Activated CD8-positive, alpha-beta memory T cell treated with anti-CD3 and anti-CD28 coated beads, Interleukin-2, amount 10 ng/mL, durations not matched to agents 7 days and 5 days (primary cell): Measurements from ENCODE around the gene HSPB2. TPM values are rescaled to one million over a fixed set of nuclear protein-coding genes. Genes with fewer than 3 reads are reported as not detected.

Experiments used
- ATAC-seq: fragments of 150-1000 bp; cut with Tn5 transposase; one replicate; pipeline ENCODE4 v1.10.0; 2021; ENCODE audit warnings: moderate library complexity
- CTCF ChIA-PET: fragments of 350-600 bp; sonication (Branson Sonifier 250); formaldehyde crosslinking; loops from one replicate; lab custom pipeline; 2021; ENCODE audit warnings: antibody characterized with exemption; lab: Charles Lee
- DNase-seq: peaks from one replicate; pipeline ENCODE4 v3.0.0-alpha.2; 2020
- H3K27ac Mint-ChIP-seq: one replicate; pipeline ENCODE4 v1.8.0; 2021; ENCODE audit warnings: mild to moderate bottlenecking, mixed read lengths
- H3K27me3 Mint-ChIP-seq: one replicate; pipeline ENCODE4 v1.8.0; 2021; ENCODE audit warnings: mixed read lengths
- H3K36me3 Mint-ChIP-seq: one replicate; pipeline ENCODE4 v1.8.0; 2021; ENCODE audit warnings: mild to moderate bottlenecking, mixed read lengths
- H3K4me1 Mint-ChIP-seq: one replicate; pipeline ENCODE4 v1.8.0; 2021; ENCODE audit warnings: mixed read lengths
- H3K4me3 Mint-ChIP-seq: one replicate; pipeline ENCODE4 v1.8.0; 2021; ENCODE audit warnings: mild to moderate bottlenecking, moderate library complexity, mixed read lengths
- H3K9me3 Mint-ChIP-seq: one replicate; pipeline ENCODE4 v1.8.0; 2022; ENCODE audit warnings: low read depth, mixed read lengths
- total RNA-seq, 2 experiments: library from RNA; stranded (reverse); gene quantifications; one replicate each; pipeline ENCODE4 v1.2.3, GENCODE V29; 2021

HSPB2 gene
- total RNA-seq, 2 experiments from 2014 or later, result not detected

- CTCF ChIA-PET, result interaction anchor here (0.6 kb wide), 1 partner anchor 375 kb away, joined by 3 read pairs; no protein-coding TSS in a partner anchor
- H3K4me3 Mint-ChIP-seq, result no peak overlapping the region
- no peaks in the 10 kb centered on the region for H3K9me3 Mint-ChIP-seq
- no peak for ATAC-seq
- no peak overlapping the region for H3K27ac Mint-ChIP-seq
- DNase-seq, result no peak
- H3K36me3 Mint-ChIP-seq, result no peaks in the 10 kb centered on the region
- peaks cover 25% of the 10 kb centered on the region for H3K27me3 Mint-ChIP-seq
- H3K4me1 Mint-ChIP-seq, result no peaks in the 10 kb centered on the region
Measured at GRCh38 chr11:111905411-111905810, 7.1 kb upstream of the HSPB2 start.

GRCh38 chr11:111906680-111907079 is 5.9 kb upstream of the HSPB2 start:
- Mint-ChIP-seq H3K27ac (no peak overlapping the region), H3K36me3 (no peaks in the 10 kb centered on the region), H3K4me3 (no peak overlapping the region), H3K27me3 (peaks cover 35% of the 10 kb centered on the region), H3K9me3 (no peaks in the 10 kb centered on the region), H3K4me1 (no peaks in the 10 kb centered on the region)
- CTCF ChIA-PET, result no interaction called here
- DNase-seq, result no peak
- ATAC-seq, result no peak

GRCh38 chr11:111908639-111909305 is 3.8 kb upstream of the HSPB2 start:
- Mint-ChIP-seq H3K27me3 (peaks cover 51% of the 10 kb centered on the region), H3K27ac (no peak overlapping the region), H3K9me3 (no peaks in the 10 kb centered on the region), H3K4me1 (no peaks in the 10 kb centered on the region), H3K36me3 (no peaks in the 10 kb centered on the region), H3K4me3 (no peak overlapping the region)
- DNase-seq (no peak), ATAC-seq (no peak)
- CTCF ChIA-PET, result no interaction called here

GRCh38 chr11:111909378-111909777 is 3.2 kb upstream of the HSPB2 start:
- ATAC-seq (no peak), DNase-seq (no peak)
- Mint-ChIP-seq H3K27ac (no peak overlapping the region), H3K9me3 (no peaks in the 10 kb centered on the region), H3K4me1 (no peaks in the 10 kb centered on the region), H3K36me3 (no peaks in the 10 kb centered on the region), H3K27me3 (peaks cover 56% of the 10 kb centered on the region), H3K4me3 (no peak overlapping the region)
- CTCF ChIA-PET, result no interaction called here

GRCh38 chr11:111910676-111911562 is 1.6 kb upstream of the HSPB2 start:
- H3K27ac Mint-ChIP-seq, result no peak overlapping the region
- CTCF ChIA-PET, result no interaction called here
- no peaks in the 10 kb centered on the region for H3K4me1 Mint-ChIP-seq
- DNase-seq (no peak), ATAC-seq (no peak)
- no peaks in the 10 kb centered on the region for H3K36me3 Mint-ChIP-seq
- H3K9me3 Mint-ChIP-seq, result no peaks in the 10 kb centered on the region
- H3K27me3 Mint-ChIP-seq, result peaks cover 63% of the 10 kb centered on the region
- no peak overlapping the region for H3K4me3 Mint-ChIP-seq

GRCh38 chr11:111911563-111912401 is 752 bp upstream of the HSPB2 start, which contains the start of gene CRYAB:
CRYAB (minus strand) TSS chr11:111911770; CDS start chr11:111911724, 46 bp downstream.
- no peak within 1 kb of the TSS for H3K27ac Mint-ChIP-seq
- DNase-seq (no peak), ATAC-seq (no peak)
- H3K9me3 Mint-ChIP-seq, result no peaks in the 10 kb centered on the region
- peaks cover 66% of the 10 kb centered on the region for H3K27me3 Mint-ChIP-seq
- no peaks in the 10 kb centered on the region for H3K36me3 Mint-ChIP-seq
- CTCF ChIA-PET, result no interaction called here
- no peak within 1 kb of the TSS for H3K4me3 Mint-ChIP-seq
- H3K4me1 Mint-ChIP-seq, result no peaks in the 10 kb centered on the region

- no peaks in the 10 kb centered on the region for H3K36me3 Mint-ChIP-seq
- no peak overlapping the region for H3K4me3 Mint-ChIP-seq
- ATAC-seq (no peak), DNase-seq (no peak)
- no peaks in the 10 kb centered on the region for H3K4me1 Mint-ChIP-seq
- H3K27ac Mint-ChIP-seq, result no peak overlapping the region
- CTCF ChIA-PET, result no interaction called here
- H3K9me3 Mint-ChIP-seq, result no peaks in the 10 kb centered on the region
- H3K27me3 Mint-ChIP-seq, result peaks cover 69% of the 10 kb centered on the region
Measured at GRCh38 chr11:111913031-111913861, 712 bp downstream of the HSPB2 start.

GRCh38 chr11:111913997-111914396 is 1.5 kb downstream of the HSPB2 start:
- Mint-ChIP-seq H3K4me1 (no peaks in the 10 kb centered on the region), H3K27ac (no peak overlapping the region), H3K4me3 (no peak overlapping the region), H3K9me3 (no peaks in the 10 kb centered on the region), H3K27me3 (peaks cover 66% of the 10 kb centered on the region), H3K36me3 (no peaks in the 10 kb centered on the region)
- CTCF ChIA-PET, result interaction anchor here (0.6 kb wide), 1 partner anchor 18 kb away, joined by 3 read pairs; no protein-coding TSS in a partner anchor
- ATAC-seq (no peak), DNase-seq (no peak)

- no peak overlapping the region for H3K27ac Mint-ChIP-seq
- no peak for DNase-seq
- CTCF ChIA-PET, result interaction anchor here (1.5 kb wide), 1 partner anchor 10 kb away, joined by 7 read pairs; no protein-coding TSS in a partner anchor
- no peaks in the 10 kb centered on the region for H3K36me3 Mint-ChIP-seq
- no peaks in the 10 kb centered on the region for H3K9me3 Mint-ChIP-seq
- H3K4me3 Mint-ChIP-seq, result no peak overlapping the region
- H3K27me3 Mint-ChIP-seq, result peaks cover 54% of the 10 kb centered on the region
- H3K4me1 Mint-ChIP-seq, result no peaks in the 10 kb centered on the region
- ATAC-seq, result no peak
Measured at GRCh38 chr11:111916768-111917167, 4.2 kb downstream of the HSPB2 start.

- Mint-ChIP-seq H3K27ac (no peak overlapping the region), H3K36me3 (no peaks in the 10 kb centered on the region), H3K4me1 (no peaks in the 10 kb centered on the region), H3K4me3 (no peak overlapping the region), H3K27me3 (peaks cover 49% of the 10 kb centered on the region), H3K9me3 (no peaks in the 10 kb centered on the region)
- CTCF ChIA-PET, result interaction anchor here (1.5 kb wide), 1 partner anchor 10 kb away, joined by 7 read pairs; no protein-coding TSS in a partner anchor
- DNase-seq, result no peak
- ATAC-seq, result no peak
Measured at GRCh38 chr11:111917312-111917711, 4.8 kb downstream of the HSPB2 start.

GRCh38 chr11:111917788-111918187 is 5.3 kb downstream of the HSPB2 start:
- ATAC-seq (no peak), DNase-seq (no peak)
- Mint-ChIP-seq H3K36me3 (no peaks in the 10 kb centered on the region), H3K27me3 (peaks cover 48% of the 10 kb centered on the region), H3K4me1 (no peaks in the 10 kb centered on the region), H3K4me3 (no peak overlapping the region), H3K27ac (no peak overlapping the region), H3K9me3 (no peaks in the 10 kb centered on the region)
- CTCF ChIA-PET, result interaction anchor here (1.5 kb wide), 1 partner anchor 9 kb away, joined by 7 read pairs; no protein-coding TSS in a partner anchor
